Measurements from ENCODE around the gene ZNF619. TPM values are rescaled to one million over a fixed set of nuclear protein-coding genes. Genes with fewer than 3 reads are reported as not detected.
A peak's percentile ranks its signal among the peaks of the same experiment; 100 is the strongest.
"Not testable (repeated sequence)": the region's sequence is repeated elsewhere in the genome, so short reads cannot be mapped to it uniquely, and the experiment has no call there.

The ZNF619 gene
- total and polyA plus RNA-seq, 4 donors = 5.4 to 8.9 (median 6.3) TPM

- H3K4me1 ChIP-seq (ENCODE audit: control insufficient read depth, insufficient read depth, low read length) = peaks cover 9% of the 10 kb centered on the region
These were observed 23.8 kb upstream of the ZNF619 start for GRCh38 chr3:40452876-40453730.

GRCh38 chr3:40453933-40454332, 23.0 kb upstream of the ZNF619 start:
- 73% methylated on average over 2 of the region's 6 CpGs for WGBS (ENCODE audit: insufficient coverage)
- Histone ChIP-seq H3K9me3 (ENCODE audit: control insufficient read depth, insufficient read depth, low read length) (no peaks in the 10 kb centered on the region), H3K4me1 (ENCODE audit: control insufficient read depth, insufficient read depth, low read length) (peaks cover 12% of the 10 kb centered on the region), H3K27me3 (ENCODE audit: control insufficient read depth, insufficient read depth, low read length) (no peaks in the 10 kb centered on the region), H3K27ac (ENCODE audit: low read depth, low read length) (peak overlapping the region; percentile 95), H3K36me3 (ENCODE audit: control insufficient read depth, insufficient read depth, low read length) (peaks cover 5% of the 10 kb centered on the region), H3K4me3 (ENCODE audit: low read depth, low read length) (no peak overlapping the region)
- DNase-seq (ENCODE audit: low read depth in 4 of 6, low spot score in 6 of 6) = no peak

More at GRCh38 chr3:40452876-40453730, 23.8 kb upstream of the ZNF619 start:
- WGBS (ENCODE audit: insufficient coverage) = under 1% methylated on average over 41 of the region's 41 CpGs
- no peaks in the 10 kb centered on the region for H3K9me3 ChIP-seq (ENCODE audit: control insufficient read depth, insufficient read depth, low read length)
- H3K27ac ChIP-seq (ENCODE audit: low read depth, low read length) = peak overlapping the region; percentile 95
- H3K4me3 ChIP-seq (ENCODE audit: low read depth, low read length) = peak overlapping the region; percentile 80
- no peaks in the 10 kb centered on the region for H3K27me3 ChIP-seq (ENCODE audit: control insufficient read depth, insufficient read depth, low read length)
- peak; percentile 93 to 100 (median 96) for DNase-seq (ENCODE audit: low read depth in 4 of 6, low spot score in 6 of 6)
- H3K36me3 ChIP-seq (ENCODE audit: control insufficient read depth, insufficient read depth, low read length) = no peaks in the 10 kb centered on the region

- peaks cover 13% of the 10 kb centered on the region for H3K4me1 ChIP-seq (ENCODE audit: control insufficient read depth, insufficient read depth, low read length)
- 100% methylated on average over 1 of the region's 4 CpGs for WGBS (ENCODE audit: insufficient coverage)
- DNase-seq (ENCODE audit: low read depth in 4 of 6, low spot score in 6 of 6) = no peak
These were observed 21.6 kb upstream of the ZNF619 start for GRCh38 chr3:40455328-40455727.

GRCh38 chr3:40456279-40456939, 20.5 kb upstream of the ZNF619 start:
- Histone ChIP-seq H3K36me3 (ENCODE audit: control insufficient read depth, insufficient read depth, low read length) (peaks cover 25% of the 10 kb centered on the region), H3K4me1 (ENCODE audit: control insufficient read depth, insufficient read depth, low read length) (peaks cover 13% of the 10 kb centered on the region), H3K4me3 (ENCODE audit: low read depth, low read length) (peak overlapping the region; percentile 78), H3K27me3 (ENCODE audit: control insufficient read depth, insufficient read depth, low read length) (no peaks in the 10 kb centered on the region), H3K27ac (ENCODE audit: low read depth, low read length) (peak overlapping the region; percentile 91), H3K9me3 (ENCODE audit: control insufficient read depth, insufficient read depth, low read length) (no peaks in the 10 kb centered on the region)
- no peak for DNase-seq (ENCODE audit: low read depth in 4 of 6, low spot score in 6 of 6)
- 62% methylated on average over 21 of the region's 29 CpGs for WGBS (ENCODE audit: insufficient coverage)

More at GRCh38 chr3:40455328-40455727, 21.6 kb upstream of the ZNF619 start:
- peaks cover 17% of the 10 kb centered on the region for H3K36me3 ChIP-seq (ENCODE audit: control insufficient read depth, insufficient read depth, low read length)
- H3K9me3 ChIP-seq (ENCODE audit: control insufficient read depth, insufficient read depth, low read length) = no peaks in the 10 kb centered on the region
- no peak overlapping the region for H3K27ac ChIP-seq (ENCODE audit: low read depth, low read length)
- H3K27me3 ChIP-seq (ENCODE audit: control insufficient read depth, insufficient read depth, low read length) = no peaks in the 10 kb centered on the region
- no peak overlapping the region for H3K4me3 ChIP-seq (ENCODE audit: low read depth, low read length)

- whole genome bisulfite sequencing (ENCODE audit: insufficient coverage) = under 1% methylated on average over 73 of the region's 79 CpGs
- peaks cover 13% of the 10 kb centered on the region for H3K4me1 ChIP-seq (ENCODE audit: control insufficient read depth, insufficient read depth, low read length)
- peak within 1 kb of the TSS; percentile 91 for H3K27ac ChIP-seq (ENCODE audit: low read depth, low read length)
- H3K4me3 ChIP-seq (ENCODE audit: low read depth, low read length) = peak within 1 kb of the TSS; percentile 78
- H3K27me3 ChIP-seq (ENCODE audit: control insufficient read depth, insufficient read depth, low read length) = no peaks in the 10 kb centered on the region
- H3K36me3 ChIP-seq (ENCODE audit: control insufficient read depth, insufficient read depth, low read length) = peaks cover 28% of the 10 kb centered on the region
- H3K9me3 ChIP-seq (ENCODE audit: control insufficient read depth, insufficient read depth, low read length) = no peaks in the 10 kb centered on the region
- DNase-seq (ENCODE audit: low read depth in 4 of 6, low spot score in 6 of 6) = peak; percentile 85 to 99 (median 94)
These were observed 19.7 kb upstream of the ZNF619 start, which contains the start of gene RPL14 for GRCh38 chr3:40456940-40457823. RPL14 (plus strand) TSS chr3:40457339; CDS start chr3:40457472, 133 bp downstream.

- Histone ChIP-seq H3K9me3 (ENCODE audit: control insufficient read depth, insufficient read depth, low read length) (no peaks in the 10 kb centered on the region), H3K4me3 (ENCODE audit: low read depth, low read length) (no peak overlapping the region), H3K36me3 (ENCODE audit: control insufficient read depth, insufficient read depth, low read length) (peaks cover 40% of the 10 kb centered on the region), H3K27me3 (ENCODE audit: control insufficient read depth, insufficient read depth, low read length) (no peaks in the 10 kb centered on the region), H3K4me1 (ENCODE audit: control insufficient read depth, insufficient read depth, low read length) (peaks cover 13% of the 10 kb centered on the region), H3K27ac (ENCODE audit: low read depth, low read length) (no peak overlapping the region)
- WGBS (ENCODE audit: insufficient coverage) = no CpG with 5 or more reads among the region's 4 CpGs
- DNase-seq (ENCODE audit: low read depth in 4 of 6, low spot score in 6 of 6) = no peak
These were observed 18.4 kb upstream of the ZNF619 start for GRCh38 chr3:40458473-40458872.

GRCh38 chr3:40460481-40460880, 16.4 kb upstream of the ZNF619 start:
- not testable (repeated sequence) for H3K9me3 ChIP-seq (ENCODE audit: control insufficient read depth, insufficient read depth, low read length); H3K4me1 ChIP-seq (ENCODE audit: control insufficient read depth, insufficient read depth, low read length); H3K27ac ChIP-seq (ENCODE audit: low read depth, low read length); H3K4me3 ChIP-seq (ENCODE audit: low read depth, low read length); H3K27me3 ChIP-seq (ENCODE audit: control insufficient read depth, insufficient read depth, low read length); DNase-seq (ENCODE audit: low read depth in 4 of 6, low spot score in 6 of 6)
- H3K36me3 ChIP-seq (ENCODE audit: control insufficient read depth, insufficient read depth, low read length) = peaks cover 47% of the 10 kb centered on the region
- WGBS (ENCODE audit: insufficient coverage) = 92% methylated on average over 4 of the region's 6 CpGs

GRCh38 chr3:40461161-40461560, 15.8 kb upstream of the ZNF619 start:
- H3K4me3 ChIP-seq (ENCODE audit: low read depth, low read length) = no peak overlapping the region
- H3K9me3 ChIP-seq (ENCODE audit: control insufficient read depth, insufficient read depth, low read length) = no peaks in the 10 kb centered on the region
- H3K36me3 ChIP-seq (ENCODE audit: control insufficient read depth, insufficient read depth, low read length) = peaks cover 51% of the 10 kb centered on the region
- no peak overlapping the region for H3K27ac ChIP-seq (ENCODE audit: low read depth, low read length)
- no peaks in the 10 kb centered on the region for H3K27me3 ChIP-seq (ENCODE audit: control insufficient read depth, insufficient read depth, low read length)
- H3K4me1 ChIP-seq (ENCODE audit: control insufficient read depth, insufficient read depth, low read length) = peaks cover 9% of the 10 kb centered on the region
- DNase-seq (ENCODE audit: low read depth in 4 of 6, low spot score in 6 of 6) = no peak
- 88% methylated on average over 3 of the region's 3 CpGs for WGBS (ENCODE audit: insufficient coverage)

GRCh38 chr3:40462838-40463237, 14.1 kb upstream of the ZNF619 start:
- H3K27me3 ChIP-seq (ENCODE audit: control insufficient read depth, insufficient read depth, low read length); DNase-seq (ENCODE audit: low read depth in 4 of 6, low spot score in 6 of 6): not testable (repeated sequence)
- 94% methylated on average over 7 of the region's 7 CpGs for WGBS (ENCODE audit: insufficient coverage)

More at GRCh38 chr3:40462838-40463237, 14.1 kb upstream of the ZNF619 start:
- H3K4me3 ChIP-seq (ENCODE audit: low read depth, low read length); H3K27ac ChIP-seq (ENCODE audit: low read depth, low read length); H3K4me1 ChIP-seq (ENCODE audit: control insufficient read depth, insufficient read depth, low read length); H3K9me3 ChIP-seq (ENCODE audit: control insufficient read depth, insufficient read depth, low read length): not testable (repeated sequence)
- peaks cover 53% of the 10 kb centered on the region for H3K36me3 ChIP-seq (ENCODE audit: control insufficient read depth, insufficient read depth, low read length)

All from spinal cord (tissue), 10 donors.